Sigmoid colon (tissue), 4 donors: ENCODE results near the gene FITM2.

Experiments
- POLR2A ChIP-seq, 2 donors: fragments of 450-650 bp; IDR thresholded peaks; one replicate each; pipeline ENCODE4 v1.6.1; 2016; ENCODE audit warnings: antibody characterized with exemption in 2 of 2, mild to moderate bottlenecking in 2 of 2, moderate library complexity in 2 of 2
- POLR2AphosphoS5 ChIP-seq, 4 donors: sonication (generic); formaldehyde crosslinking; IDR thresholded peaks; one replicate each; pipeline ENCODE4 v1.6.1; 2017; ENCODE audit warnings: antibody characterized with exemption in 4 of 4
- TF ChIP-seq, protein P1 (sequence below), 4 experiments: fragments of 450-650 bp in 3 of 4; fragments of 200-600 bp in 1 of 4; IDR thresholded peaks; one replicate each; pipeline ENCODE4 v1.5.1; 2016 to 2019; ENCODE audit warnings: antibody characterized with exemption in 4 of 4, mild to moderate bottlenecking in 3 of 4, moderate library complexity in 2 of 4

DNA sequence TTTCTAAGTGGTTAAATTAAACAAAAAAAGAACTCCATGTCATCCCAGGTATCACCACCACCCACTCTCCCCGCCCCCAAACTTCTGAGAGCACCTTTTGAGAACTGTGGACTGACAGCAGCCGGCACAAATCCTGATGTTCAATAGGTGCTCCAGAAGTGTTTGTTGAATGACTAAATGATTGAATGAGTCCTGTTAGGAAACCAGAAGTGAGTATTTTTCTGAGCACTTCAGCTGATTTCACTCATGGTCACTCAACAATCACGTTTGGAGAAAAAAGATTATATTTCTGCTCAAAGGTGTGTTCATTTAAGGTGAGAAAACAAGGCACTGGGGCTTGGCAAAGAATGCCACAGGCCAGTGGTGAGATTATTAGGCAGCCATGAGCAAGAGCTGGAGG lies 38.3 kb upstream of the FITM2 start:
- TF ChIP-seq, protein P1, sequence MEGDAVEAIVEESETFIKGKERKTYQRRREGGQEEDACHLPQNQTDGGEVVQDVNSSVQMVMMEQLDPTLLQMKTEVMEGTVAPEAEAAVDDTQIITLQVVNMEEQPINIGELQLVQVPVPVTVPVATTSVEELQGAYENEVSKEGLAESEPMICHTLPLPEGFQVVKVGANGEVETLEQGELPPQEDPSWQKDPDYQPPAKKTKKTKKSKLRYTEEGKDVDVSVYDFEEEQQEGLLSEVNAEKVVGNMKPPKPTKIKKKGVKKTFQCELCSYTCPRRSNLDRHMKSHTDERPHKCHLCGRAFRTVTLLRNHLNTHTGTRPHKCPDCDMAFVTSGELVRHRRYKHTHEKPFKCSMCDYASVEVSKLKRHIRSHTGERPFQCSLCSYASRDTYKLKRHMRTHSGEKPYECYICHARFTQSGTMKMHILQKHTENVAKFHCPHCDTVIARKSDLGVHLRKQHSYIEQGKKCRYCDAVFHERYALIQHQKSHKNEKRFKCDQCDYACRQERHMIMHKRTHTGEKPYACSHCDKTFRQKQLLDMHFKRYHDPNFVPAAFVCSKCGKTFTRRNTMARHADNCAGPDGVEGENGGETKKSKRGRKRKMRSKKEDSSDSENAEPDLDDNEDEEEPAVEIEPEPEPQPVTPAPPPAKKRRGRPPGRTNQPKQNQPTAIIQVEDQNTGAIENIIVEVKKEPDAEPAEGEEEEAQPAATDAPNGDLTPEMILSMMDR (IDR thresholded peaks at IDR 0.05) = no peak
- TF ChIP-seq POLR2AphosphoS5 (IDR thresholded peaks at IDR 0.05) (no peak), POLR2A (IDR thresholded peaks at IDR 0.05) (no peak)
